ENCODE results near the gene TCAIM. TPM values are rescaled to one million over a fixed set of nuclear protein-coding genes. Genes with fewer than 3 reads are reported as not detected.

Gene TCAIM
- total RNA-seq, 3 donors from 2014 or later (not counting 1 experiment from before 2014, with no cell fraction given) = 10.9 to 11.2 (median 11.0) TPM

DNA sequence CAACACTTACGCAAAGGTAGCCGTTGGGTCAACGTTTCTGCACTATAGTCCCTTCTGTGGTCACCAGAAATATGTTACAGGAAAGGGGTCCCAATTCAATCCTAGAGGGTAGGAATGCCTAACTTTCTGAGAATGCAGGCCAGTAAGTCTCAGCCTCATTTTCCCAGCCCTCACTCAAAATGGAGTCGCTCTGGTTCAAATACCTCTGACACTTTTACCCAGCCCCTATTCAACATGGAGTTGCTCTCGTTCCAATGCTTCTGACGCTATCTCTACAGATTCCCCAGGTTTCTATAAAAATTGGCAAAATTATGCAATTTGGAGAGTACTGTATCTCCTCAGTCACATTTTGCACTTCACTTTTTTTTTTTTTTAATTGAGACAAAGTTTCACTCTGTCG, 99.2 kb downstream of the TCAIM start:
- no peak overlapping the region for H3K27ac ChIP-seq (ENCODE audit: low read length)
- DNase-seq = no peak
- H3K36me3 ChIP-seq (ENCODE audit: control insufficient read depth, insufficient read depth, low read length) = no peaks in the 10 kb centered on the region
- H3K27me3 ChIP-seq (ENCODE audit: control insufficient read depth, insufficient read depth, low read length) = no peaks in the 10 kb centered on the region
- H3K36me3 Mint-ChIP-seq = no peaks in the 10 kb centered on the region
- peaks cover 0 to 2% of the 10 kb centered on the region in 2 donors for H3K9me3 Mint-ChIP-seq
- TF ChIP-seq, protein P1, sequence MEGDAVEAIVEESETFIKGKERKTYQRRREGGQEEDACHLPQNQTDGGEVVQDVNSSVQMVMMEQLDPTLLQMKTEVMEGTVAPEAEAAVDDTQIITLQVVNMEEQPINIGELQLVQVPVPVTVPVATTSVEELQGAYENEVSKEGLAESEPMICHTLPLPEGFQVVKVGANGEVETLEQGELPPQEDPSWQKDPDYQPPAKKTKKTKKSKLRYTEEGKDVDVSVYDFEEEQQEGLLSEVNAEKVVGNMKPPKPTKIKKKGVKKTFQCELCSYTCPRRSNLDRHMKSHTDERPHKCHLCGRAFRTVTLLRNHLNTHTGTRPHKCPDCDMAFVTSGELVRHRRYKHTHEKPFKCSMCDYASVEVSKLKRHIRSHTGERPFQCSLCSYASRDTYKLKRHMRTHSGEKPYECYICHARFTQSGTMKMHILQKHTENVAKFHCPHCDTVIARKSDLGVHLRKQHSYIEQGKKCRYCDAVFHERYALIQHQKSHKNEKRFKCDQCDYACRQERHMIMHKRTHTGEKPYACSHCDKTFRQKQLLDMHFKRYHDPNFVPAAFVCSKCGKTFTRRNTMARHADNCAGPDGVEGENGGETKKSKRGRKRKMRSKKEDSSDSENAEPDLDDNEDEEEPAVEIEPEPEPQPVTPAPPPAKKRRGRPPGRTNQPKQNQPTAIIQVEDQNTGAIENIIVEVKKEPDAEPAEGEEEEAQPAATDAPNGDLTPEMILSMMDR (IDR thresholded peaks at IDR 0.05) = no peak
- no peaks in the 10 kb centered on the region for H3K9me3 ChIP-seq (ENCODE audit: control insufficient read depth, insufficient read depth, low read length)
- H3K4me1 ChIP-seq (ENCODE audit: control insufficient read depth, insufficient read depth, low read length) = peaks cover 24% of the 10 kb centered on the region
- H3K27ac Mint-ChIP-seq = peak overlapping the region in 1 of 2 donors; percentile 16
- H3K4me1 Mint-ChIP-seq = peaks cover 32 to 33% of the 10 kb centered on the region in 2 donors
- WGBS (ENCODE audit: insufficient coverage) = 93% methylated on average over 6 of the region's 7 CpGs
- H3K4me3 ChIP-seq (ENCODE audit: low read length) = no peak overlapping the region
- no peak for ATAC-seq
- intact Hi-C loops (cut with micrococcal nuclease) = no loop called here
- H3K4me3 Mint-ChIP-seq = no peak overlapping the region
- H3K27me3 Mint-ChIP-seq (ENCODE audit: low read depth in 2 of 2) = no peaks in the 10 kb centered on the region

DNA sequence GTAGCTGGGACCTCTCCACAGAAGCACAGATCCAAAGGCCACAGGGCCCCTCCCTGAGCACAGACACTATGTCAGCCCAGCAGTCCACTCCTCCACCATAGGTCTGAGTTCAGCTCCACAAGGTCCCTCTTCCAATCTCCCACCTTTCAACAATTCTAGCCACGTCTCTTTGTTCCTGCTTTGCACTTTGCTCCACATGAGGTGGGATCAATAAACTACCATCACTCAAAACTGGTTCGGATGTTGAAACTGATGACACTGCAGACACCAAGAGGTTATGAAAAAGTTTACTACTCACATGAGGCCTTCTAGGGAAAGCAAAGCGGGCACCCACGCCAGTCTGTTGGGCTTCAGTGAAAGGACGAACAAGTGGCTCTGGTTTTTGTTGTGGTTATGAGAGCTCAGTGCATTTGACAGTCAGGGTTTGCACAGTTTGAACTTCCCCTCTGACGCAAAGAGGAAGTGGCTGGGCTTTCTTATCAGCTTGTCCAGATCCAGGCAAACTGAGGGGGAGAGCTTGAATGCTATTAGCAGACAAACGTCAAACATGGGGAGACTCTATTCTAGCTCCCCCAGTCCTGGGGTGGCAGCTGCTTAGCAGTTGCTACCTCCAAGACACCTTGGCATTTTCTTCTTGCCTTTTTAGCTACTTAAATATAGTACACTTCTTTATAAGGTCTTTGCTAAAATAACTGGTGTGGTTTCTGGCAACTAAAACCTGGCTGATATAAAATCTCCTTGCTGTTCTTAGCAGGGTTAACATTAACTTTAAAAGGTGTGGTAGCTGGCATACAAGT, 101.1 kb downstream of the TCAIM start:
- Histone ChIP-seq H3K36me3 (ENCODE audit: control insufficient read depth, insufficient read depth, low read length) (peaks cover 8% of the 10 kb centered on the region), H3K27me3 (ENCODE audit: control insufficient read depth, insufficient read depth, low read length) (no peaks in the 10 kb centered on the region), H3K9me3 (ENCODE audit: control insufficient read depth, insufficient read depth, low read length) (no peaks in the 10 kb centered on the region), H3K27ac (ENCODE audit: low read length) (peak overlapping the region; percentile 93), H3K4me1 (ENCODE audit: control insufficient read depth, insufficient read depth, low read length) (peaks cover 24% of the 10 kb centered on the region), H3K4me3 (ENCODE audit: low read length) (no peak overlapping the region)
- peak overlapping the region; percentile 93 to 100 for H3K27ac Mint-ChIP-seq
- H3K9me3 Mint-ChIP-seq = peaks cover 0 to 2% of the 10 kb centered on the region in 2 donors
- H3K4me3 Mint-ChIP-seq = peak overlapping the region; percentile 86
- 3% methylated on average over 7 of the region's 7 CpGs for WGBS (ENCODE audit: insufficient coverage)
- ATAC-seq (peak; percentile 81 to 92 (median 90)), DNase-seq (peak; percentile 64 to 86)
- H3K36me3 Mint-ChIP-seq = no peaks in the 10 kb centered on the region
- no peaks in the 10 kb centered on the region for H3K27me3 Mint-ChIP-seq (ENCODE audit: low read depth in 2 of 2)
- H3K4me1 Mint-ChIP-seq = peaks cover 32 to 33% of the 10 kb centered on the region in 2 donors
- TF ChIP-seq, protein P1 (IDR thresholded peaks at IDR 0.05) = no peak
- intact Hi-C loops (cut with micrococcal nuclease) = loop anchor here (1.0 to 2.0 kb wide), 2 partner anchors 38 to 101 kb away; partner anchors contain the start of genes TCAIM and ZNF445

DNA sequence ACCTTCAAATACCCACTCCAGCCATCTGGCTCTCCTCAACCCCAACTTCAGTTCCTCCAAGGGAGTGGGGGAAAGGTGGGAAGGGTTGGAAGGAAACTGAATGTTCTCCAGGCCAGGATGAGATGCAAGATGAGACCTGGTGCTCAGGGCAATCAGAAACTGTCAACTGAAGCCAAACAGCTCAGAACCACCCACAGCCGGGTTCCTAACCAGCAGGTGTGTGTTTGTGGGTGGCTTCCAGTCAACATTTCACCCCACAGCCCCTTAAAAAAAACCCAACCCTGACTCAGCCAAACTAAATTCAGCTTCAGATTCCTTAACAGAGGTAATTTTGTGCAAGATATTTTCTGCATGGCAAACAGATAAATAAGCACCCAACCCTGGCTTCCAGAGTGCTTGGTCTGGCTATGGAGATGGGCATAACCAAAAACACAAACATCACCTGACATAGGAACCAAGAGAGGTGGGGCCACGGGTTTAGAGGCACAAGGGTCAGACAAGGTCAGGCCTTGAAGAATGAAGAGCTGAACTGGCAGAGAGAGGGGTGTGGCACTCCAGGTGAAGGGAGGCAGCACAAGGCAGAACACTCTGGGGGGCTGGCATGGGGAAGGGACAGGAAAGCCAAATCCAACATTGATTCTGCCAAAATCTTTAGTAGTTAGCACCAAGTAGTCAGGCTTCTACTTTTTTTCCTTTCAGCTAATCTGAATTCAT, 104.2 kb downstream of the TCAIM start:
- TF ChIP-seq, protein P1 (IDR thresholded peaks at IDR 0.05) = no peak
- DNase-seq = no peak
- H3K4me3 Mint-ChIP-seq = no peak overlapping the region

More for the DNA sequence above, 104.2 kb downstream of the TCAIM start:
- WGBS (ENCODE audit: insufficient coverage) = 54% methylated on average over 1 of the region's 2 CpGs
- H3K9me3 Mint-ChIP-seq = peaks cover 0 to 2% of the 10 kb centered on the region in 2 donors
- H3K9me3 ChIP-seq (ENCODE audit: control insufficient read depth, insufficient read depth, low read length) = no peaks in the 10 kb centered on the region
- no peak overlapping the region for H3K4me3 ChIP-seq (ENCODE audit: low read length)
- no peak overlapping the region for H3K27ac ChIP-seq (ENCODE audit: low read length)
- no peak for ATAC-seq
- peaks cover 32 to 33% of the 10 kb centered on the region in 2 donors for H3K4me1 Mint-ChIP-seq
- intact Hi-C loops (cut with micrococcal nuclease) = no loop called here
- H3K27me3 Mint-ChIP-seq (ENCODE audit: low read depth in 2 of 2) = no peaks in the 10 kb centered on the region
- H3K36me3 ChIP-seq (ENCODE audit: control insufficient read depth, insufficient read depth, low read length) = peaks cover 31% of the 10 kb centered on the region
- peaks cover 24% of the 10 kb centered on the region for H3K4me1 ChIP-seq (ENCODE audit: control insufficient read depth, insufficient read depth, low read length)
- H3K27me3 ChIP-seq (ENCODE audit: control insufficient read depth, insufficient read depth, low read length) = no peaks in the 10 kb centered on the region
- peak overlapping the region; percentile 93 to 100 for H3K27ac Mint-ChIP-seq
- peaks cover 11% of the 10 kb centered on the region for H3K36me3 Mint-ChIP-seq
